Measurements from ENCODE around the gene TLE7.

DNA sequence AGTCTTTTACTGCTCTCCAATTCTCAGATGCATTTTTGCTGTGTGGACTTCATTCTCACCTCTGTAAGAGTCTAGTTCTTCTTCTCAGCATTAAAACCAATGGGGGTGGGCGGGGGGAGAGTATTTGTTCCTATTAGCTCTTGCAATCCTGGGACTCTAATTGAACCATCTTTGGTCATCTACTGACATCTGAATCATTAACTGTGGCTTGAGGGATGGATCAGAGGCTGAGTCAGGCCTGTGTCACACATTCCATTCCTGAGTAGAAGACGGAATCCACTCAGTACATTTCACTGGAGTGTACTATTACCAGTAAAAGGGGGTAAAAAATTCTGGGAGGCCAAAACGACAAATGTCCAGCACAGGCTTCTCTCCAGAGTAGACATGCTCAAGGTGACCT is 33.0 kb upstream of the TLE7 start:
- TF ChIP-seq, protein P1, sequence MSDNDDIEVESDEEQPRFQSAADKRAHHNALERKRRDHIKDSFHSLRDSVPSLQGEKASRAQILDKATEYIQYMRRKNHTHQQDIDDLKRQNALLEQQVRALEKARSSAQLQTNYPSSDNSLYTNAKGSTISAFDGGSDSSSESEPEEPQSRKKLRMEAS (IDR thresholded peaks at IDR 0.05; ENCODE audit: low read depth): no peak
- TF ChIP-seq YY1 (IDR thresholded peaks at IDR 0.05; ENCODE audit: low read depth): no peak
- TF ChIP-seq CHD2 (IDR thresholded peaks at IDR 0.05; ENCODE audit: low read length, partially characterized antibody): no peak
- TF ChIP-seq, protein P2, sequence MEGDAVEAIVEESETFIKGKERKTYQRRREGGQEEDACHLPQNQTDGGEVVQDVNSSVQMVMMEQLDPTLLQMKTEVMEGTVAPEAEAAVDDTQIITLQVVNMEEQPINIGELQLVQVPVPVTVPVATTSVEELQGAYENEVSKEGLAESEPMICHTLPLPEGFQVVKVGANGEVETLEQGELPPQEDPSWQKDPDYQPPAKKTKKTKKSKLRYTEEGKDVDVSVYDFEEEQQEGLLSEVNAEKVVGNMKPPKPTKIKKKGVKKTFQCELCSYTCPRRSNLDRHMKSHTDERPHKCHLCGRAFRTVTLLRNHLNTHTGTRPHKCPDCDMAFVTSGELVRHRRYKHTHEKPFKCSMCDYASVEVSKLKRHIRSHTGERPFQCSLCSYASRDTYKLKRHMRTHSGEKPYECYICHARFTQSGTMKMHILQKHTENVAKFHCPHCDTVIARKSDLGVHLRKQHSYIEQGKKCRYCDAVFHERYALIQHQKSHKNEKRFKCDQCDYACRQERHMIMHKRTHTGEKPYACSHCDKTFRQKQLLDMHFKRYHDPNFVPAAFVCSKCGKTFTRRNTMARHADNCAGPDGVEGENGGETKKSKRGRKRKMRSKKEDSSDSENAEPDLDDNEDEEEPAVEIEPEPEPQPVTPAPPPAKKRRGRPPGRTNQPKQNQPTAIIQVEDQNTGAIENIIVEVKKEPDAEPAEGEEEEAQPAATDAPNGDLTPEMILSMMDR (IDR thresholded peaks at IDR 0.05): no peak
- TF ChIP-seq REST (IDR thresholded peaks at IDR 0.05; ENCODE audit: low read depth, low read length): peak; percentile 23; the same call in 1 of the 2 replicates
- no peak for TF ChIP-seq RAD21 (IDR thresholded peaks at IDR 0.05; ENCODE audit: low read length)
- TF ChIP-seq EP300 (IDR thresholded peaks at IDR 0.05; ENCODE audit: borderline replicate concordance in 1 of 2, low read depth in 1 of 2, low read length in 1 of 2): peak in 1 of 2 experiments; percentile 76; a peak in 2 of 4 replicates
- peak; percentile 89 for TF ChIP-seq JUND (IDR thresholded peaks at IDR 0.05)
- TF ChIP-seq NFIC (IDR thresholded peaks at IDR 0.05; ENCODE audit: borderline replicate concordance): peak; percentile 22; the same call in 1 of the 2 replicates
- no peak for TF ChIP-seq SMC3 (IDR thresholded peaks at IDR 0.05; ENCODE audit: low read depth, low read length)
- TF ChIP-seq ELF1 (IDR thresholded peaks at IDR 0.05): no peak
- TF ChIP-seq TAF1 (IDR thresholded peaks at IDR 0.05; ENCODE audit: borderline replicate concordance, low read depth, low read length): no peak
- TF ChIP-seq GATA2 (CRISPR knock-in tag; IDR thresholded peaks at IDR 0.05): no peak
- peak; percentile 29; the same call in 1 of the 2 replicates for TF ChIP-seq POLR2AphosphoS5 (IDR thresholded peaks at IDR 0.05; ENCODE audit: low read depth, low read length)

Measured in SK-N-SH (cell line).